Endodermal cell (in vitro differentiated cells): ENCODE measurements around the gene USP17L19. TPM values are rescaled to one million over a fixed set of nuclear protein-coding genes. Genes with fewer than 3 reads are reported as not detected.
"Not testable (repeated sequence)": the region's sequence is repeated elsewhere in the genome, so short reads cannot be mapped to it uniquely, and the experiment has no call there.

Experiments
- DNase-seq: peaks from one replicate; pipeline ENCODE4 v3.0.0-alpha.2; 2017
- H3K27ac ChIP-seq: 2 replicates; pipeline ENCODE4 v1.5.1; 2013; ENCODE audit warnings: mild to moderate bottlenecking, low read depth, low read length, moderate library complexity
- H3K27me3 ChIP-seq: 2 replicates; pipeline ENCODE4 v1.6.1; 2013; ENCODE audit warnings: mild to moderate bottlenecking, low read length, moderate library complexity; ENCODE audit not compliant: insufficient read depth, control insufficient read depth, poor library complexity, severe bottlenecking
- H3K36me3 ChIP-seq: 2 replicates; pipeline ENCODE4 v1.7.0; 2013; ENCODE audit warnings: mild to moderate bottlenecking, low read length, moderate library complexity; ENCODE audit not compliant: control insufficient read depth, insufficient read depth
- H3K4me1 ChIP-seq: one replicate; pipeline ENCODE4 v1.7.0; 2013; ENCODE audit warnings: low read length; ENCODE audit not compliant: control insufficient read depth, insufficient read depth
- H3K4me3 ChIP-seq: 2 replicates; pipeline ENCODE4 v1.5.1; 2013; ENCODE audit warnings: mild to moderate bottlenecking, low read length, moderate library complexity
- H3K9ac ChIP-seq: 2 replicates; pipeline ENCODE4 v1.6.1; 2013; ENCODE audit warnings: mild to moderate bottlenecking, low read length, moderate library complexity; ENCODE audit not compliant: poor library complexity, severe bottlenecking; ENCODE audit errors: extremely low read depth
- H3K9me3 ChIP-seq: 2 replicates; pipeline ENCODE4 v1.6.1; 2013; ENCODE audit warnings: mild to moderate bottlenecking, low read length, moderate library complexity; ENCODE audit not compliant: control insufficient read depth
- H3K27ac Mint-ChIP-seq: 2 replicates; pipeline ENCODE4 v1.8.0; 2020; ENCODE audit warnings: mixed read lengths
- H3K27me3 Mint-ChIP-seq: 2 replicates; pipeline ENCODE4 v1.8.0; 2021; ENCODE audit warnings: mild to moderate bottlenecking, mixed read lengths; ENCODE audit not compliant: insufficient read depth
- H3K36me3 Mint-ChIP-seq: 2 replicates; pipeline ENCODE4 v1.8.0; 2020; ENCODE audit warnings: low read depth, mixed read lengths
- H3K4me1 Mint-ChIP-seq: 2 replicates; pipeline ENCODE4 v1.8.0; 2020; ENCODE audit warnings: mixed read lengths
- H3K4me3 Mint-ChIP-seq: 2 replicates; pipeline ENCODE4 v1.8.0; 2020; ENCODE audit warnings: mild to moderate bottlenecking, moderate library complexity, mixed read lengths
- H3K9me3 Mint-ChIP-seq: 2 replicates; pipeline ENCODE4 v1.8.0; 2020; ENCODE audit warnings: mild to moderate bottlenecking, mixed read lengths
- WGBS, 2 experiments: methylation state at CpG; one replicate each; pipeline versions ENCODE4 v1.1.5 to v1.1.7; 2013; ENCODE audit warnings: missing lambda C conversion rate in 2 of 2, mixed read lengths in 1 of 2; ENCODE audit not compliant: insufficient coverage in 1 of 2, insufficient read length in 1 of 2; 5-methylcytosine and 5-hydroxymethylcytosine counted together
- total RNA-seq, 2 donors: library from RNA; stranded (reverse); fragmentation: NEBNext Ultra II Directional in 1 of 2; extraction: Animal tissue kit (Norgen Biotek cat#: 25700) in 1 of 2; gene quantifications; 2 replicates in 1 of 2; 3 replicates in 1 of 2; pipeline ENCODE4 v1.2.1, GENCODE V29; 2021

USP17L19 gene
- total RNA-seq, 2 donors from 2014 or later, result not detected

- not testable (repeated sequence) for H3K4me1 Mint-ChIP-seq, H3K27ac ChIP-seq, DNase-seq, H3K27me3 Mint-ChIP-seq, H3K36me3 Mint-ChIP-seq, H3K9me3 Mint-ChIP-seq, H3K4me3 ChIP-seq, H3K9ac ChIP-seq, H3K9me3 ChIP-seq, H3K4me3 Mint-ChIP-seq, H3K4me1 ChIP-seq, H3K36me3 ChIP-seq, H3K27me3 ChIP-seq, H3K27ac Mint-ChIP-seq
- 66% methylated on average over 6 of the region's 8 CpGs; no CpG with 5 or more reads in 1 of the 2 experiments for WGBS, 2 experiments
These were observed 22.9 kb upstream of the USP17L19 start for GRCh38 chr4:9230249-9230648.

- not testable (repeated sequence) for H3K4me1 Mint-ChIP-seq, H3K36me3 Mint-ChIP-seq, H3K27ac Mint-ChIP-seq, H3K9me3 Mint-ChIP-seq, H3K4me3 ChIP-seq, H3K9ac ChIP-seq, H3K27ac ChIP-seq, H3K9me3 ChIP-seq, H3K4me1 ChIP-seq, H3K27me3 ChIP-seq, H3K36me3 ChIP-seq, DNase-seq, H3K27me3 Mint-ChIP-seq, H3K4me3 Mint-ChIP-seq
- WGBS, 2 experiments, result no CpG with 5 or more reads among the region's 15 CpGs
These were observed 19.1 kb upstream of the USP17L19 start, which contains the start of gene USP17L15 for GRCh38 chr4:9234085-9234484. USP17L15 (plus strand) TSS chr4:9234385; CDS start chr4:9234385, 0 bp downstream.

- peak; percentile 20 for DNase-seq
- WGBS, 2 experiments, result no CpG with 5 or more reads among the region's 12 CpGs
- H3K4me1 ChIP-seq, H3K9me3 ChIP-seq, H3K9ac ChIP-seq, H3K36me3 Mint-ChIP-seq, H3K4me1 Mint-ChIP-seq, H3K4me3 ChIP-seq, H3K36me3 ChIP-seq, H3K9me3 Mint-ChIP-seq, H3K27ac ChIP-seq, H3K27me3 Mint-ChIP-seq, H3K27ac Mint-ChIP-seq, H3K4me3 Mint-ChIP-seq, H3K27me3 ChIP-seq: not testable (repeated sequence)
These were observed 14.7 kb upstream of the USP17L19 start for GRCh38 chr4:9238461-9238860.

GRCh38 chr4:9243579-9243978 lies 9.6 kb upstream of the USP17L19 start, which contains the start of gene USP17L17:
USP17L17 (plus strand) TSS chr4:9243879; CDS start chr4:9243879, 0 bp downstream.
- H3K27ac ChIP-seq, H3K4me3 ChIP-seq, H3K4me1 ChIP-seq, H3K27me3 Mint-ChIP-seq, H3K9me3 ChIP-seq, DNase-seq, H3K4me3 Mint-ChIP-seq, H3K27me3 ChIP-seq, H3K36me3 ChIP-seq, H3K36me3 Mint-ChIP-seq, H3K9me3 Mint-ChIP-seq, H3K9ac ChIP-seq, H3K27ac Mint-ChIP-seq, H3K4me1 Mint-ChIP-seq: not testable (repeated sequence)
- no CpG with 5 or more reads among the region's 14 CpGs for WGBS, 2 experiments

- 87% methylated on average over 4 of the region's 26 CpGs; no CpG with 5 or more reads in 1 of the 2 experiments for WGBS, 2 experiments
- not testable (repeated sequence) for H3K9ac ChIP-seq, H3K27me3 ChIP-seq, H3K4me3 Mint-ChIP-seq, H3K9me3 Mint-ChIP-seq, H3K36me3 ChIP-seq, H3K36me3 Mint-ChIP-seq, H3K27ac ChIP-seq, H3K9me3 ChIP-seq, H3K4me1 ChIP-seq, H3K27me3 Mint-ChIP-seq, H3K27ac Mint-ChIP-seq, H3K4me1 Mint-ChIP-seq, H3K4me3 ChIP-seq
- peak; percentile 10 for DNase-seq
These were observed 5.1 kb upstream of the USP17L19 start, which contains the start of gene USP17L18 for GRCh38 chr4:9247953-9248680. USP17L18 (plus strand) TSS chr4:9248630; CDS start chr4:9248630, 0 bp downstream.

DNA sequence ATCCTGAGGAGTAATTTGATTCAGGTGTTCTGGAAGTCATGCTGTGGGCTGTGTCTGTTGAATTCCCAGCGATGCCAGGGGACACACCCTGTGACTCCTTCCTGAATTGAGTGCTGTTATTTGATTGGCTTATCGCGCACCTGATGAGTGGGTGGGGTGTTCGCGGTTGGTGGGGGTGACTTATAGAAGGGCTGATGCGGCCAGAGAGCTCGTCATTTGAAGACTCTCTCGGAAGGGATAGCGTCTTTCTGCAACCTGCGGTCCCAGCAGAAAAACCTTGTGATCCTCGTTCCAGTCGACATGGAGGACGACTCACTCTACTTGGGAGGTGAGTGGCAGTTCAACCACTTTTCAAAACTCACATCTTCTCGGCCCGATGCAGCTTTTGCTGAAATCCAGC lies 4.6 kb downstream of the USP17L19 start, which contains the start of gene USP17L20:
Gene USP17L20, plus strand, starts transcription at position 301 of the 400 bp plus-strand sequence. Its CDS starts 0 bp downstream, at position 301.
- H3K9me3 Mint-ChIP-seq, H3K27ac Mint-ChIP-seq, H3K9ac ChIP-seq, H3K4me3 Mint-ChIP-seq, H3K36me3 ChIP-seq, H3K4me1 Mint-ChIP-seq, H3K27ac ChIP-seq, H3K4me3 ChIP-seq, H3K36me3 Mint-ChIP-seq, H3K9me3 ChIP-seq, DNase-seq, H3K4me1 ChIP-seq, H3K27me3 ChIP-seq, H3K27me3 Mint-ChIP-seq: not testable (repeated sequence)
- no CpG with 5 or more reads among the region's 15 CpGs for WGBS, 2 experiments

GRCh38 chr4:9262572-9262971 lies 9.4 kb downstream of the USP17L19 start, which contains the start of gene USP17L21:
USP17L21 (plus strand) TSS chr4:9262872; CDS start chr4:9262872, 0 bp downstream.
- H3K4me3 ChIP-seq, H3K9ac ChIP-seq, H3K36me3 Mint-ChIP-seq, H3K4me1 ChIP-seq, H3K4me1 Mint-ChIP-seq, H3K9me3 ChIP-seq, H3K27me3 Mint-ChIP-seq, H3K27ac ChIP-seq, DNase-seq, H3K9me3 Mint-ChIP-seq, H3K36me3 ChIP-seq, H3K27me3 ChIP-seq, H3K27ac Mint-ChIP-seq, H3K4me3 Mint-ChIP-seq: not testable (repeated sequence)
- no CpG with 5 or more reads among the region's 13 CpGs for WGBS, 2 experiments
